ENCODE measurements around the gene NID1. TPM values are rescaled to one million over a fixed set of nuclear protein-coding genes. Genes with fewer than 3 reads are reported as not detected.

The NID1 gene
- total RNA-seq, 1 donor from 2014 or later = 45.0 TPM

DNA sequence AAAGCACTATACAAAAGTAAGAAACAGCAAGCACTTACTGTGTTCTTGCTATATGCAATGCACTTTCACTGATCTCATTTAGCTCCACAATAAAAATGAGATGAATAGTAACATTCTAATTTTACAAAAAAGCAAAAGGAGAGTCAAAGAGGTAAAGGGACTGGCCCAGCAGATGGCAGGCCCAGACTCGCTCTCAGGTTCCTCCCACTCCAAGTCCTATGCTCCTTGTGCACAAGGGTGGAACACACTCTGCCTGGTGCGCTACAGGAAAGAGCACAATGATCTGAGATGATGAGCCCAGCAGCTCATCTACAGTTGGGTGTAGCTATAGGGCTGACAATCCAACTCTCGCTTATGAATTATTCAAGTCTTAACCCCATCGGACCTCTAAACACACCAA is 104.1 kb downstream of the NID1 start:
- H3K36me3 Mint-ChIP-seq = no peaks in the 10 kb centered on the region
- peaks cover 7% of the 10 kb centered on the region for H3K27me3 Mint-ChIP-seq (ENCODE audit: low read depth)
- H3K4me3 Mint-ChIP-seq = no peak overlapping the region
- no peak overlapping the region for H3K27ac Mint-ChIP-seq
- TF ChIP-seq CTCF (IDR thresholded peaks at IDR 0.05; ENCODE audit: unreplicated experiment) = no peak
- peaks cover 4% of the 10 kb centered on the region for H3K9me3 Mint-ChIP-seq
- H3K4me1 Mint-ChIP-seq = no peaks in the 10 kb centered on the region
- DNase-seq (ENCODE audit: low spot score in 2 of 2, unreplicated experiment in 2 of 2) = no peak

DNA sequence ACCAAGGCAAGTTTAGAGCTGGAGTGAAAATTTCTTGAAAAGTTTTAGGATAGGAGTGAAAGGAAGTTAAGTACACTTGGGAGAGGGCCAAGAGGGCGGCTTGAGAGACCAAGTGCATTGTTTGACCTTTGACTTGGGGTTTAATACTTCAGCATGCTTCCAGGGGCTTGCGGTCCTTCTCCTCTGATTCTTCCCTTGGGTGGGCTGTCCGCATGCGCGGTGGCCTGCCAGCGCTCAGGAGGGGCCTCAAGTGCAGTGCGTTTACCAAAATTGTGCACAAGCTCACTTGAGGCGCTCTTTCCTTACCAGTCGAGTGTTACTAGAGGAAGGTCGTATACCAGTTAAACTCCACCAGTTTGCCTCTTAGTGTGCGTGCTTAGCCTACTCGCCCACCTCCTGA is 106.9 kb downstream of the NID1 start:
- TF ChIP-seq CTCF (IDR thresholded peaks at IDR 0.05; ENCODE audit: unreplicated experiment) = no peak
- Mint-ChIP-seq H3K4me1 (no peaks in the 10 kb centered on the region), H3K4me3 (no peak overlapping the region), H3K36me3 (no peaks in the 10 kb centered on the region), H3K9me3 (no peaks in the 10 kb centered on the region), H3K27me3 (ENCODE audit: low read depth) (no peaks in the 10 kb centered on the region), H3K27ac (no peak overlapping the region)
- DNase-seq (ENCODE audit: low spot score in 2 of 2, unreplicated experiment in 2 of 2) = no peak

DNA sequence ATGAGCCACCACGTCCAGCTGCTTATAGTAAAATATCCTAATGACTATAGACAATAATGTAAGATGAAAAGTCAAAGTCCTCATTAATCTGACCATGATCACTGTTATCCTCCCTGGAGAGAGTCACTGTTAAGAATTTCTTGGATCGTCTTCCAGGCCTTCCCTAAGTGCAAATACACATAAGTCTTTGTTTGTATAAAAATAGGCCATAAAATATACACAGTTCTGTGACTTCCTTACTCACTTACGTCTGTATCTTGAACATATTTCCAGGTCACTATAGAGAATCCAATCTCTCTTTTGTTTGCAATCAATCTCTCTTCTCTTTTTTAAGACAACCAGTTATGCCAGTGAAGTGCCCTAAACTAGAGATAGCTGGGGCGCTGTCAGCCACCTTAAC is 109.1 kb downstream of the NID1 start:
- no peaks in the 10 kb centered on the region for H3K4me1 Mint-ChIP-seq
- no peak for DNase-seq (ENCODE audit: low spot score in 2 of 2, unreplicated experiment in 2 of 2)
- H3K36me3 Mint-ChIP-seq = no peaks in the 10 kb centered on the region
- no peak overlapping the region for H3K27ac Mint-ChIP-seq
- TF ChIP-seq CTCF (IDR thresholded peaks at IDR 0.05; ENCODE audit: unreplicated experiment) = no peak
- H3K4me3 Mint-ChIP-seq = no peak overlapping the region
- no peaks in the 10 kb centered on the region for H3K27me3 Mint-ChIP-seq (ENCODE audit: low read depth)
- peaks cover 3% of the 10 kb centered on the region for H3K9me3 Mint-ChIP-seq

DNA sequence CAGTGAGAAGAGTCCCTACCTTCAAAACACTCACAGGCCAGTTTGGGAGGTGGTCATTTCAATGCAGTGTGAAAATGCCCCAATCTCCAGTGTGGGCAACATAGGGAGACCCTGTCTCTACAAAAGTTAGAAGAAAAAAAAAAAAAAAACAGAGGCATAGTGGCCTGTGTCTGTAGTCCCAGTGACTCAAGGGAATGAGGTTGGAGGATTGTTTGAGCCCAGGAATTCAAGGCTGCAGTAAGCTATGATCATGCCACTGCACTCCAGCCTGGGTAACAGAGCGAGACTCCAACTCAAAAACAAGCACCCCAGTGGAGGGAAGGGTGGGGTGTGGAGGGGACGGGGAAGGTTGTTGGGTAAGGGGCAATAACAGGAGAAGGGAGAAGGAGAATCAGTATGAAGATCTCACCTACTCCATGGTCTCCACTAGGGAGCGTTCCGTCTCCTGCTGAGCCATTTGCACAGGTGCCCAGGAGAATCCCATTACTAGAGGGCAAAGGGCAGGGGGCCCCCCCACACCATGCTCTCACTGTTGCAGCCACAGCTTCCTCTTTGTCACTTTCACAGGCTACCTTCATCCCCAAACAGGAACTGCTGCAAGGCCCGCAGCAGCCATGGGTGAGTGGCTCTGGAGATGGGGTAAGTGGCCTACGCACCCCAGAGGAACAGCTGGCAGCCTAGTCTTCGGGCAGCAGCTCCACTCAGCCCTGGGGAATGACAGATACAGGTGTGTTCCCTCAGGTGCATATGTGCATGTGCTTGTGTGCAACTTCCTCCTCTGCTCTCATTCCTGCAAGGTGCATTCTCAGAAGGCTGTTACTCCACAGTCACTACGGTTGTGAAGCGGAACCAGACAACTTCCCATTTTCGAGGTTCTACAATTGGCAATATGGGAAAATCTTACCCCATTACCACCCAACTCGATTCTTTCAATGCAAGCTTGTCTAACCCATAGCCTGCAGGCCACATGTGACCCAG is 110.3 kb downstream of the NID1 start:
- H3K9me3 Mint-ChIP-seq = peaks cover 4% of the 10 kb centered on the region
- DNase-seq (ENCODE audit: low spot score in 2 of 2, unreplicated experiment in 2 of 2) = no peak
- H3K4me3 Mint-ChIP-seq = no peak overlapping the region
- TF ChIP-seq CTCF (IDR thresholded peaks at IDR 0.05; ENCODE audit: unreplicated experiment) = no peak
- H3K27me3 Mint-ChIP-seq (ENCODE audit: low read depth) = no peaks in the 10 kb centered on the region
- no peaks in the 10 kb centered on the region for H3K36me3 Mint-ChIP-seq
- H3K27ac Mint-ChIP-seq = no peak overlapping the region
- no peaks in the 10 kb centered on the region for H3K4me1 Mint-ChIP-seq

GRCh38 chr1:235953801-235954200 is 111.1 kb downstream of the NID1 start:
- no peak overlapping the region for H3K4me3 Mint-ChIP-seq

More at GRCh38 chr1:235953801-235954200, 111.1 kb downstream of the NID1 start:
- TF ChIP-seq CTCF (IDR thresholded peaks at IDR 0.05; ENCODE audit: unreplicated experiment) = no peak
- H3K9me3 Mint-ChIP-seq = peaks cover 4% of the 10 kb centered on the region
- H3K36me3 Mint-ChIP-seq = no peaks in the 10 kb centered on the region
- H3K27ac Mint-ChIP-seq = no peak overlapping the region
- H3K4me1 Mint-ChIP-seq = no peaks in the 10 kb centered on the region
- H3K27me3 Mint-ChIP-seq (ENCODE audit: low read depth) = no peaks in the 10 kb centered on the region
- no peak for DNase-seq (ENCODE audit: low spot score in 2 of 2, unreplicated experiment in 2 of 2)

Measured in mesothelial cell of epicardium (in vitro differentiated cells).